Lung (tissue), 12 donors: ENCODE measurements around the gene TEX9. TPM values are rescaled to one million over a fixed set of nuclear protein-coding genes. Genes with fewer than 3 reads are reported as not detected.

Source experiments
- ATAC-seq: fragments of 200-7000 bp; cut with Tn5 transposase; one replicate; pipeline ENCODE4 v1.9.1; 2020; ENCODE audit warnings: moderate number of reproducible peaks; ENCODE audit not compliant: insufficient read depth, low FRiP score
- DNase-seq, 3 donors: peaks; one replicate each; pipeline ENCODE4 v3.0.0-alpha.2; 2013 to 2017
- H3K27ac ChIP-seq, 2 donors: one replicate each; pipeline ENCODE4 v1.5.1; 2013; ENCODE audit warnings: mild to moderate bottlenecking in 2 of 2, moderate library complexity in 2 of 2, control low read depth in 1 of 2, inconsistent platforms in 1 of 2, low read depth in 1 of 2, low read length in 1 of 2
- H3K27me3 ChIP-seq, 3 donors: one replicate each; pipeline ENCODE4 v1.5.1; 2013; ENCODE audit warnings: low read length in 2 of 3; ENCODE audit not compliant: control insufficient read depth in 3 of 3, insufficient read depth in 3 of 3
- H3K36me3 ChIP-seq, 4 donors: one replicate each; pipeline ENCODE4 v1.5.1; 2013; ENCODE audit warnings: low read length in 4 of 4, mild to moderate bottlenecking in 1 of 4, moderate library complexity in 1 of 4; ENCODE audit not compliant: control insufficient read depth in 4 of 4, insufficient read depth in 4 of 4
- H3K4me1 ChIP-seq, 5 donors: one replicate each; pipeline ENCODE4 v1.5.1; 2013; ENCODE audit warnings: low read length in 5 of 5, mild to moderate bottlenecking in 2 of 5, moderate library complexity in 1 of 5; ENCODE audit not compliant: control insufficient read depth in 5 of 5, insufficient read depth in 5 of 5
- H3K4me3 ChIP-seq: one replicate; pipeline ENCODE4 v1.5.1; 2013; ENCODE audit warnings: mild to moderate bottlenecking, control low read depth, moderate library complexity
- H3K9ac ChIP-seq, 2 donors: one replicate each; pipeline ENCODE4 v1.5.1; 2013; ENCODE audit warnings: low read length in 2 of 2, control low read depth in 1 of 2; ENCODE audit not compliant: insufficient read depth in 1 of 2
- H3K9me3 ChIP-seq, 4 donors: one replicate each; pipeline ENCODE4 v1.5.1; 2013; ENCODE audit warnings: low read length in 3 of 4, mild to moderate bottlenecking in 1 of 4, moderate library complexity in 1 of 4; ENCODE audit not compliant: control insufficient read depth in 4 of 4, insufficient read depth in 3 of 4
- WGBS, 2 donors: extraction: QIAGEN DNeasy Blood & Tissue Kit; methylation state at CpG; one replicate each; pipeline ENCODE4 v1.1.7; 2013; 5-methylcytosine and 5-hydroxymethylcytosine counted together
- polyA plus RNA-seq, 2 donors: library from polyadenylated mRNA; stranded (reverse); fragments of 200-250 nt; gene quantifications; one replicate each; pipeline ENCODE4 v1.2.1, GENCODE V29; 2013
- total RNA-seq, 2 donors: library from RNA; depleted of rRNA in 1 of 2; stranded (reverse); fragments of >200 nt in 1 of 2; gene quantifications; one replicate each; pipeline ENCODE4 v1.2.1, GENCODE V29; 2014 to 2021
- TF ChIP-seq, protein P1 (sequence below): IDR thresholded peaks from 2 replicates; pipeline ENCODE4 v1.5.1; 2012; ENCODE audit warnings: mild to moderate bottlenecking; ENCODE audit errors: control extremely low read depth, extremely low read depth
- donor health status: control.
- donor health status: control.
- donor health status: Bipolar disorder and iron deficiency.
- donor health status: healthy.
- donor health status: DM: yes; HTN: yes; CAD: no.

Gene TEX9
- total and polyA plus RNA-seq, 4 donors = 3.5 to 46.3 (median 11.0) TPM

DNA sequence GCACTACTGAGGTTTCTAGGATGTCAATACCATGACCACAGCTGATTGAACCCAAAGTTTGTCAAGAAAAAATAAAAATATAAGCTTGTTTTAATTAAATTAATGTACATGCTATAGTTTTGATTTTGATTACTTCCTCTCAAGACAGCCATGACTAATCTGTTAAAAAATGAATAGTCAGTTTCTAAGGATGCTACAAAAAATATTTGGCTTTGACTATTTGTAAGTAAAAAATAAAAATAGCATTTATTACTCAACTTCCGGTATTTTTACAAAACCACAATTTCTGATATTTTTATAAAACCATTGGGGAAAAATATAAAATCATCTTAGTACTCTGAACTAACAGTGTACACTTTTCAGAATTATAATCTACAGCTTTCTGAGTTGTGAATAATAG, 12.1 kb upstream of the TEX9 start:
- 32 to 62% methylated on average over 1 of the region's 1 CpG for WGBS, 2 donors
- no peak overlapping the region for H3K4me3 ChIP-seq
- no peak overlapping the region for H3K9ac ChIP-seq
- H3K4me1 ChIP-seq = no peaks in the 10 kb centered on the region
- no peaks in the 10 kb centered on the region for H3K36me3 ChIP-seq
- H3K27me3 ChIP-seq = no peaks in the 10 kb centered on the region
- no peak overlapping the region for H3K27ac ChIP-seq
- no peak for ATAC-seq
- no peaks in the 10 kb centered on the region for H3K9me3 ChIP-seq
- TF ChIP-seq, protein P1, sequence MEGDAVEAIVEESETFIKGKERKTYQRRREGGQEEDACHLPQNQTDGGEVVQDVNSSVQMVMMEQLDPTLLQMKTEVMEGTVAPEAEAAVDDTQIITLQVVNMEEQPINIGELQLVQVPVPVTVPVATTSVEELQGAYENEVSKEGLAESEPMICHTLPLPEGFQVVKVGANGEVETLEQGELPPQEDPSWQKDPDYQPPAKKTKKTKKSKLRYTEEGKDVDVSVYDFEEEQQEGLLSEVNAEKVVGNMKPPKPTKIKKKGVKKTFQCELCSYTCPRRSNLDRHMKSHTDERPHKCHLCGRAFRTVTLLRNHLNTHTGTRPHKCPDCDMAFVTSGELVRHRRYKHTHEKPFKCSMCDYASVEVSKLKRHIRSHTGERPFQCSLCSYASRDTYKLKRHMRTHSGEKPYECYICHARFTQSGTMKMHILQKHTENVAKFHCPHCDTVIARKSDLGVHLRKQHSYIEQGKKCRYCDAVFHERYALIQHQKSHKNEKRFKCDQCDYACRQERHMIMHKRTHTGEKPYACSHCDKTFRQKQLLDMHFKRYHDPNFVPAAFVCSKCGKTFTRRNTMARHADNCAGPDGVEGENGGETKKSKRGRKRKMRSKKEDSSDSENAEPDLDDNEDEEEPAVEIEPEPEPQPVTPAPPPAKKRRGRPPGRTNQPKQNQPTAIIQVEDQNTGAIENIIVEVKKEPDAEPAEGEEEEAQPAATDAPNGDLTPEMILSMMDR = no peak
- DNase-seq = no peak

DNA sequence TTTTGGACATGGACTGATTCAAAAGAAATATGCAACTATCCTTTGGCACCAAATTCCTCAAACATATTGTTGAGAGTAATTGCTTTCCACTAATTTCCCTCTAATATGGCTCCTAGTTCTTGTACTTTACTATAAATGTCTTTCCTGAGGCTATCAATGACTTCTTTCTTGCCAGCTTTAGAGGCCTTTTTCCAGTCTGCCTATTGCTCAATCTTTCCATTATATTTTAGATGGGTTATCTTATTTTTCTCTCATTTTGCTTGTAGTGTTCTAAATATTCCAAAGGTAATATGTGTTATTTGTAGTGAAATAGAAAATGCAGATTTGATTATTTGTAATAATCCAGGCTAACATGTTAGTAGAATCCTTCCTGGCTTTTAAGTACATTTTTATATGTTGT, 11.5 kb upstream of the TEX9 start:
- TF ChIP-seq, protein P1 = no peak
- H3K9me3 ChIP-seq = no peaks in the 10 kb centered on the region
- no peaks in the 10 kb centered on the region for H3K4me1 ChIP-seq
- no peak overlapping the region for H3K27ac ChIP-seq
- no peak overlapping the region for H3K9ac ChIP-seq
- ATAC-seq (no peak), DNase-seq (no peak)
- no peak overlapping the region for H3K4me3 ChIP-seq
- H3K27me3 ChIP-seq = no peaks in the 10 kb centered on the region
- no peaks in the 10 kb centered on the region for H3K36me3 ChIP-seq

DNA sequence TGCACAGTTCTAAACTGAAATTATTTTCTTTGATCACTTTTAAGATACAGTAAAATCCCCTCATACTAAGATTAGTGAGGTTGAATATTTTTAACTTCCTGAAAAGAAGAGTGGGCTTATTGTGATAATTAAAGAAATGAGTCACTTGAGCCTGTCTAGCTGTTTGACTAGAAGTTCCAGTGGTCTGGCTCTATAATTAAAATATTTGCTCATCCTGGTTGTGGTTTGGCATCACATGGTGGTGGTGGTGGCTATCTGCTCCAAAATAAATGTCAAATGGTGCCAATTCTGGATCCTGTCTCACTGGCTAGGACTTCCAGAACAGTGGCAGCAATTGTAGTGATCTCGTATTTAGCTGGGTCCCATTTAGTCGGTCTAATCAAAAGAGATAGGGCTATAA, 8.6 kb upstream of the TEX9 start:
- Histone ChIP-seq H3K27ac (no peak overlapping the region), H3K4me3 (no peak overlapping the region), H3K27me3 (no peaks in the 10 kb centered on the region), H3K9ac (no peak overlapping the region), H3K36me3 (no peaks in the 10 kb centered on the region), H3K4me1 (no peaks in the 10 kb centered on the region), H3K9me3 (no peaks in the 10 kb centered on the region)
- WGBS, 2 donors = 87 to 91% methylated on average over 2 of the region's 2 CpGs
- TF ChIP-seq, protein P1 = no peak
- no peak for ATAC-seq
- no peak for DNase-seq

DNA sequence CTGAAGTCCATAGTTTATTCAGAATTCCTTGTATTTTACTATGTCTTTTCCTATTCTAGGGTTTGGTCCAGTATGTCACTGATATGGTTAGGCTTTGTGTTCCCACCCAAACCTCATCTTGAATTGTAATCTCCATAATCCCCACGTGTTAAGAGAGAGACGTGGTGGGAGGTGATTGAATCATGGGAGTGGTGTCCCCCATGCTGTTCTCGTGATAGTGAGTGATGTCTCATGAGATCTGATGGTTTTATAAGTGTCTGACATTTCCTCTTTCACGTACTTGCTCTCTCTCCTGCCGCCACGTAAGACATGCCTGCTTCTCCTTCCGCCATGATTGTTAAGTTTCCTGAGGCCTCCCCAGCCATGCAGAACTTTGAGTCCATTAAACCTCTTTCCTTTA, 6.6 kb upstream of the TEX9 start:
- no peak overlapping the region for H3K9ac ChIP-seq
- no peaks in the 10 kb centered on the region for H3K4me1 ChIP-seq
- TF ChIP-seq, protein P1 = no peak
- no peak for DNase-seq
- ATAC-seq = no peak
- WGBS, 2 donors = 79 to 84% methylated on average over 7 of the region's 7 CpGs
- H3K9me3 ChIP-seq = peaks cover 0 to 5% (median 0%) of the 10 kb centered on the region in 4 donors
- no peak overlapping the region for H3K27ac ChIP-seq
- no peak overlapping the region for H3K4me3 ChIP-seq
- no peaks in the 10 kb centered on the region for H3K36me3 ChIP-seq
- H3K27me3 ChIP-seq = no peaks in the 10 kb centered on the region
